Activated naive CD4-positive, alpha-beta T cell treated with anti-CD3 and anti-CD28 coated beads for 36 hours (primary cell): ENCODE results near the gene ADAM12. TPM values are rescaled to one million over a fixed set of nuclear protein-coding genes. Genes with fewer than 3 reads are reported as not detected.
A peak's percentile ranks its signal among the peaks of the same experiment; 100 is the strongest.
"Not testable (repeated sequence)": the region's sequence is repeated elsewhere in the genome, so short reads cannot be mapped to it uniquely, and the experiment has no call there.

Experiments
- CTCF ChIA-PET: fragments of 350-600 bp; sonication (Branson Sonifier 250); formaldehyde crosslinking; loops from one replicate; lab custom pipeline; 2021; ENCODE audit warnings: antibody characterized with exemption; lab: Charles Lee
- DNase-seq: peaks from one replicate; pipeline ENCODE4 v3.0.0-alpha.2; 2020
- H3K27ac Mint-ChIP-seq: one replicate; pipeline ENCODE4 v1.8.0; 2021; ENCODE audit warnings: mild to moderate bottlenecking, mixed read lengths
- H3K27me3 Mint-ChIP-seq: one replicate; pipeline ENCODE4 v1.8.0; 2021; ENCODE audit warnings: low read depth, mixed read lengths
- H3K36me3 Mint-ChIP-seq: one replicate; pipeline ENCODE4 v1.8.0; 2021; ENCODE audit warnings: low read depth, mixed read lengths
- H3K4me1 Mint-ChIP-seq: one replicate; pipeline ENCODE4 v1.8.0; 2021; ENCODE audit warnings: low read depth, mixed read lengths
- H3K4me3 Mint-ChIP-seq: one replicate; pipeline ENCODE4 v1.8.0; 2021; ENCODE audit warnings: mild to moderate bottlenecking, moderate library complexity, mixed read lengths
- H3K9me3 Mint-ChIP-seq: one replicate; pipeline ENCODE4 v1.8.0; 2021; ENCODE audit warnings: mixed read lengths
- intact Hi-C: fragments of 100-400 bp; cut with micrococcal nuclease; formaldehyde crosslinking; loops from one replicate; pipeline ENCODE4 v1.15.1; 2023
- total RNA-seq, 2 experiments: library from RNA; stranded (reverse); gene quantifications; one replicate each; pipeline ENCODE4 v1.2.3, GENCODE V29; 2021

ADAM12 gene
- total RNA-seq, 2 experiments from 2014 or later = not detected

DNA sequence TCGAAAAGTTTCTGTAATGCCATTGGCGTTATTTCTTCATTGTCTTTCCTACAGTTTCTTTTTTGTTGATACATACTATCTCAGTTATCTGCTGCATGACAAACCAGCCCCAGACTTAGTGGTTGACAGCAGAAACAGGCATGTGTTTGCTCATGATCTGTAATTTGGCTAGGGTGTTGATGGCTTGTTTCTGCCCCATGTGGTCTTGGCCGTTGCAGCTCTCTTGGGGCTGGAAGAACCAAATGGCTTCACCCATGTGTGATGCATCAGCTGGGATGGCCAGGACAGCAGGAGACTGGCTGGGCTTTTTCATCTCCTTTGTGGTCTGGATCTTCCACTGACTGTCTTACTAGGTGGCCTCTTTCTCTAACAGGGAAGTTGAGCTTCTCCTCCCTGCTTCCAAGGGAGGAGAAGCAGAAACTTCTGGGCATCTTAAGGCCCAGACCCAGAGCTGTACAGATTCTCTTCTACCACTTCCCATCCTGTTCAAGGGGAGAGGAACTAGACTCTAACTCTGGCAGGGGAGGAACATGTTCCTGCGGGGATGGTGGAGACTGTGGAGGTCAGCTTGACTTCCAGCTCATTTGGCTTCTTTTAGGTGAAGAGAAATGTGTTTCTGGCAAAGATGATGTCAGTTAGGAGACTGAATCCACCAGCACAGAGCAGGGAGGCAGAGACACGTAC lies 402.6 kb downstream of the ADAM12 start:
- CTCF ChIA-PET = no interaction called here
- intact Hi-C loops = no loop called here
- DNase-seq = no peak
- Mint-ChIP-seq H3K27ac (no peak overlapping the region), H3K9me3 (peaks cover 9% of the 10 kb centered on the region), H3K4me1 (no peaks in the 10 kb centered on the region), H3K27me3 (peaks cover 8% of the 10 kb centered on the region), H3K4me3 (no peak overlapping the region), H3K36me3 (no peaks in the 10 kb centered on the region)

GRCh38 chr10:125984865-125985495 lies 403.3 kb downstream of the ADAM12 start:
- H3K4me3 Mint-ChIP-seq = no peak overlapping the region
- H3K36me3 Mint-ChIP-seq = no peaks in the 10 kb centered on the region
- no peaks in the 10 kb centered on the region for H3K4me1 Mint-ChIP-seq
- H3K27ac Mint-ChIP-seq = no peak overlapping the region
- H3K9me3 Mint-ChIP-seq = peaks cover 1% of the 10 kb centered on the region
- CTCF ChIA-PET = no interaction called here
- intact Hi-C loops = no loop called here
- DNase-seq = no peak
- H3K27me3 Mint-ChIP-seq = peaks cover 9% of the 10 kb centered on the region

- intact Hi-C loops = no loop called here
- no peaks in the 10 kb centered on the region for H3K9me3 Mint-ChIP-seq
- no peak for DNase-seq
- CTCF ChIA-PET = no interaction called here
- no peaks in the 10 kb centered on the region for H3K36me3 Mint-ChIP-seq
- peaks cover 7% of the 10 kb centered on the region for H3K27me3 Mint-ChIP-seq
- no peaks in the 10 kb centered on the region for H3K4me1 Mint-ChIP-seq
- no peak overlapping the region for H3K27ac Mint-ChIP-seq
- H3K4me3 Mint-ChIP-seq = no peak overlapping the region
Measured at GRCh38 chr10:125984346-125984745, 403.9 kb downstream of the ADAM12 start.

DNA sequence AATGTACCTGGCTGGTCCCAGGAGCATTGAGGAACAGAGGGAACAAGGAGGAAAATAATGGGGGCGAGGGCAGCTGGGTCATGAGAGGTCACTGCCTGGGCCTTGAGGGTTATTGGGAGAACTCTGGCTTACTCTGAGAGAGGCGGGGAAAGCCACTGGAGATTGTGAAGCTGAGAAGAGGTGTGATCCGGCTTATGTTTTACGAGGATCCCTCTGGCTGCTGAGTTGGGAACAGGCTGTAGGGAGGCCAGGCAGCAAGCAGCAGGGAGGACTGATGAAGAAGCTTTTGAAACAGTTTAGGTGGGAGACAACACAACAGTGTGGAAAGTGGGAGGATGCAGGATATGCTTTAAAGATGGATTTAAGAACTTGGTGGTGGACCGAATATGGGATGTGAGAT lies 404.6 kb downstream of the ADAM12 start:
- Mint-ChIP-seq H3K27ac (no peak overlapping the region), H3K4me3 (no peak overlapping the region), H3K36me3 (no peaks in the 10 kb centered on the region), H3K9me3 (no peaks in the 10 kb centered on the region), H3K4me1 (no peaks in the 10 kb centered on the region), H3K27me3 (peaks cover 7% of the 10 kb centered on the region)
- CTCF ChIA-PET = interaction anchor here (0.7 to 1.4 kb wide), 2 partner anchors 8 to 722 kb away, joined by 3 to 4 read pairs; no protein-coding TSS in a partner anchor
- intact Hi-C loops = no loop called here
- no peak for DNase-seq

DNA sequence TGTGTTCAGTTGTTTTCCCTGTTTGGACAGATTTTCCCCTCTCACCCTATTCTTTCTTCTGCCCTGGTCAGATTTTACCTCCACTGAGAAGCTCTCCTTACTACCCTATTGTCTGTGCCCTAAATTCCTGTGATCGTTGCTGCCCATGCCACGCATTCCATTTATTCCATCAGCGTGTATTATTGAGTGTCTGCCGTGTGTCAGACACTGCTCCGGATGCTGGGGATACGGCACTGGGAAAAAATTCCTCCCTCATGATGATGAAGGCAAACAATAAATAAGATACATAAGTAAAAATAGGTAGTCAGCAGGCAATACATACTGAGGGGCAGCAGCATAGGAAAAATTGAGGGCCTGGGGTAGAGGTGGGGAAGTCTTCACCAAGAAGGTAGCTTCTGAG lies 405.1 kb downstream of the ADAM12 start:
- no peak overlapping the region for H3K27ac Mint-ChIP-seq
- CTCF ChIA-PET = interaction anchor here (0.7 to 1.4 kb wide), 3 partner anchors 8 to 723 kb away, joined by 3 to 4 read pairs (median 3); no protein-coding TSS in a partner anchor
- no peaks in the 10 kb centered on the region for H3K9me3 Mint-ChIP-seq
- no peak overlapping the region for H3K4me3 Mint-ChIP-seq
- peaks cover 7% of the 10 kb centered on the region for H3K27me3 Mint-ChIP-seq
- intact Hi-C loops = no loop called here
- no peaks in the 10 kb centered on the region for H3K36me3 Mint-ChIP-seq
- H3K4me1 Mint-ChIP-seq = no peaks in the 10 kb centered on the region
- no peak for DNase-seq

- DNase-seq = peak; percentile 29
Measured at GRCh38 chr10:125982260-125982948, 405.9 kb downstream of the ADAM12 start.

DNA sequence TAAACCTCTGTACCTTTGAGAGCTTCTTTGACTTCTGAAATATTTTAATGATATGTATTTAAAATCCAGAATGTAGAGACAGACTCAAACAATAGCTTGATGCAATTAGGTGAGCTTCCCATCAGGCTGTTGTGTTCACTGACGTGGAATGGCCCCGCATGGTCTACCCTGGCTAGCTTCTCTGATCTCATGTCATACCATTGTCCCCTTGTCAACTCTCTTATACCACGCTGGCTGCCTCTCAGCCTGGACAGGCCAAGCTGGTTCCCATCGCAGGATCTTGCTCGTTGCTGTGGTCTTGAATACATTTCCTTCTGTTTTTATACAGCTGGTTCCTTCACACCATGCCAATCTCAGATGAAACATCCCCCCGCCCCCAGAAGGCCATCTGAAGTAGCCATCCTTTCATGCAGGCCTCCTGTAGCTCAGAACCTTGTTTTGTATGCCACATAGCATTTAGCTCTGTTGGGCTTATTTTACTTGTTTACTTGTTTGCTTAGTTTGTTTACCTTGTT lies 407.7 kb downstream of the ADAM12 start:
- DNase-seq = no peak
- H3K36me3 Mint-ChIP-seq = no peaks in the 10 kb centered on the region
- H3K9me3 Mint-ChIP-seq = no peaks in the 10 kb centered on the region
- intact Hi-C loops = no loop called here
- no peaks in the 10 kb centered on the region for H3K4me1 Mint-ChIP-seq
- no peak overlapping the region for H3K4me3 Mint-ChIP-seq
- H3K27ac Mint-ChIP-seq = no peak overlapping the region
- CTCF ChIA-PET = interaction anchor here (1.3 kb wide), 1 partner anchor 112 kb away, joined by 3 read pairs; no protein-coding TSS in a partner anchor
- peaks cover 15% of the 10 kb centered on the region for H3K27me3 Mint-ChIP-seq

More at GRCh38 chr10:125982260-125982948, 405.9 kb downstream of the ADAM12 start:
- H3K4me1 Mint-ChIP-seq = no peaks in the 10 kb centered on the region
- no peaks in the 10 kb centered on the region for H3K9me3 Mint-ChIP-seq
- intact Hi-C loops = loop anchor here (1.0 kb wide), 4 partner anchors 114 to 767 kb away; no protein-coding TSS in a partner anchor
- H3K36me3 Mint-ChIP-seq = no peaks in the 10 kb centered on the region
- no peak overlapping the region for H3K27ac Mint-ChIP-seq
- peaks cover 10% of the 10 kb centered on the region for H3K27me3 Mint-ChIP-seq
- H3K4me3 Mint-ChIP-seq = no peak overlapping the region
- CTCF ChIA-PET = interaction anchor here (0.6 to 1.4 kb wide), 6 partner anchors 9 to 521 kb away, joined by 3 to 4 read pairs (median 3); no protein-coding TSS in a partner anchor

DNA sequence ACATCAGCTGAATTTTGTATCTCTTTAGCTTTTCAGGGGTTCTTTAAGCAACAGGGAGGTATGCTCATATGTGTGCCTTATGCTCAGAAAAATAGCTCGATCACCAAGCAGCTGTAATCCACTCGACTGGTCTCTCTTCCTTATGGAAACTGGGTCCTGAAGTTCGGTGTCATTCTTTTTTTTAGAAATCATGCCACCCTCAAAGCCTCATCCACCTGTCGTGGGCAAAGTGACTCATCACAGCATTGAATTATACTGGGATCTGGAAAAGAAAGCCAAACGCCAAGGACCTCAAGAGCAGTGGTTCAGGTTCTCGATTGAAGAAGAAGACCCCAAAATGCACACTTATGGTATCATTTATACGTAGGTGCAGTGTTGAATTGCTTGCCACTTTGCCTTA lies 408.3 kb downstream of the ADAM12 start:
- CTCF ChIA-PET = interaction anchor here (1.3 kb wide), 1 partner anchor 111 kb away, joined by 3 read pairs; no protein-coding TSS in a partner anchor
- Mint-ChIP-seq H3K9me3 (no peaks in the 10 kb centered on the region), H3K4me1 (no peaks in the 10 kb centered on the region), H3K36me3 (no peaks in the 10 kb centered on the region), H3K27ac (no peak overlapping the region), H3K27me3 (peaks cover 15% of the 10 kb centered on the region), H3K4me3 (no peak overlapping the region)
- DNase-seq = no peak
- intact Hi-C loops = no loop called here

DNA sequence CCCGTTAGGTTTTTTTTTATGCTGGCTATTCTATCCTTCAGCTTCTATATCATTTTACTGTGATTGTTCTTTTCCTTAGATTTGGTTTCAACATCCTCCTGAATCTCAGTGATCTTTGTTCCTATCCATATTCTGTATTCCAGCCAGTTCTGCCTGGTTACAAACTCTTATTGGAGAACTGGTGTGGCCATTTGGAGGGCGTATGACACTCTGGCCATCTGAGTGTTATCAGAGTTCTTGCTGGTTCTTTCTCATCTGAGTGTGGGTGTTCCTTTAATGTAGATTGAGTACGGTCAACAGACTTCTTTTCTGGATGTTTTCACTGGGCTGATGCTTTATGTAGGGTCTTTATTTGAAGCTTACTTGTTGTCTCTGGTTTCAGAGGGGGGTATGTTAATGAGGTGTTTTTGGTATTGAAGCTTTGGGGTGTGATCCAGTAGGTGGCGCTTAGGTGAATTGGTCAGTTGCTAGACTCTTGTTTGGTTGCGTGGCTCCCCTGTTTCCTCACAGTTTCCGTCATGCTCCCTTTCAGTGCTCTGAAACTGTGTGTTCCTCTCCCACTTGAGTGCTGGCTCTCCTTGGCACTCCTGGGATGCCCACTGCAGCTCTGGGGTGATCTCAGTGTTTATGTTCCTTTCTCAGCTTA lies 411.2 kb downstream of the ADAM12 start:
- Mint-ChIP-seq H3K4me3 (no peak overlapping the region), H3K4me1 (no peaks in the 10 kb centered on the region), H3K27ac (no peak overlapping the region), H3K36me3 (no peaks in the 10 kb centered on the region), H3K27me3 (peaks cover 13% of the 10 kb centered on the region), H3K9me3 (no peaks in the 10 kb centered on the region)
- CTCF ChIA-PET = interaction anchor here (0.6 to 1.0 kb wide), 2 partner anchors 10 to 772 kb away, joined by 3 read pairs; no protein-coding TSS in a partner anchor
- intact Hi-C loops = no loop called here
- DNase-seq = no peak

- DNase-seq, H3K27ac Mint-ChIP-seq, H3K9me3 Mint-ChIP-seq, intact Hi-C loops, H3K4me1 Mint-ChIP-seq, CTCF ChIA-PET, H3K36me3 Mint-ChIP-seq, H3K4me3 Mint-ChIP-seq, H3K27me3 Mint-ChIP-seq: not testable (repeated sequence)
Measured at GRCh38 chr10:125970077-125970630, 418.1 kb downstream of the ADAM12 start.

DNA sequence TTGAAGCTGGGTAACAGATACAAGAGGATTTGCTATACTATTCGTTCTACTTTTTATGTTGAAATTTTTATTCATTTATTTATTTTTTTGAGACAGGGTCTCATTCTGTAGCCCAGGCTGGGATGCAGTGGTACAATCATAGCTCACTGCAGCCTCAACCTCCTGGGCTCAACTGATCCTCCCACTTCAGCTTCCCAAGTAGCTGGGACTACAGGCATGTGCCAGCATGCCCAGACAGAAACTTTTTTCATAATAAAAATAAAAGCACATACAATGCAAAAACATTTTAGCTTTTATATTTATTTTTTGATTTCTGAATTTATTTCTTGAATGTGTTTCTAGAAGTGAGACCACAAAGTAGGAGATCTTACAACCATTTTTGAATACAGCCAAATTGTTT lies 420.7 kb downstream of the ADAM12 start:
- DNase-seq = no peak
- Mint-ChIP-seq H3K4me3 (no peak overlapping the region), H3K27me3 (peaks cover 5% of the 10 kb centered on the region), H3K27ac (no peak overlapping the region), H3K9me3 (peaks cover 5% of the 10 kb centered on the region), H3K4me1 (no peaks in the 10 kb centered on the region), H3K36me3 (no peaks in the 10 kb centered on the region)
- CTCF ChIA-PET = no interaction called here
- intact Hi-C loops = no loop called here
